ENCODE data around the gene SERHL2. TPM values are rescaled to one million over a fixed set of nuclear protein-coding genes. Genes with fewer than 3 reads are reported as not detected.
A peak's percentile ranks its signal among the peaks of the same experiment; 100 is the strongest.
"Not testable (repeated sequence)": the region's sequence is repeated elsewhere in the genome, so short reads cannot be mapped to it uniquely, and the experiment has no call there.

Gene SERHL2
- total RNA-seq, 2 donors from 2014 or later = 2.4 to 3.9 TPM

GRCh38 chr22:42528591-42529307 is 25.0 kb upstream of the SERHL2 start:
- Histone ChIP-seq H3K36me3 (no peaks in the 10 kb centered on the region), H3K27ac (no peak overlapping the region), H3K9me3 (no peaks in the 10 kb centered on the region), H3K27me3 (no peaks in the 10 kb centered on the region), H3K4me1 (no peaks in the 10 kb centered on the region), H3K4me3 (no peak overlapping the region)
- DNase-seq (ENCODE audit: low spot score) = no peak
- TF ChIP-seq, protein P1, sequence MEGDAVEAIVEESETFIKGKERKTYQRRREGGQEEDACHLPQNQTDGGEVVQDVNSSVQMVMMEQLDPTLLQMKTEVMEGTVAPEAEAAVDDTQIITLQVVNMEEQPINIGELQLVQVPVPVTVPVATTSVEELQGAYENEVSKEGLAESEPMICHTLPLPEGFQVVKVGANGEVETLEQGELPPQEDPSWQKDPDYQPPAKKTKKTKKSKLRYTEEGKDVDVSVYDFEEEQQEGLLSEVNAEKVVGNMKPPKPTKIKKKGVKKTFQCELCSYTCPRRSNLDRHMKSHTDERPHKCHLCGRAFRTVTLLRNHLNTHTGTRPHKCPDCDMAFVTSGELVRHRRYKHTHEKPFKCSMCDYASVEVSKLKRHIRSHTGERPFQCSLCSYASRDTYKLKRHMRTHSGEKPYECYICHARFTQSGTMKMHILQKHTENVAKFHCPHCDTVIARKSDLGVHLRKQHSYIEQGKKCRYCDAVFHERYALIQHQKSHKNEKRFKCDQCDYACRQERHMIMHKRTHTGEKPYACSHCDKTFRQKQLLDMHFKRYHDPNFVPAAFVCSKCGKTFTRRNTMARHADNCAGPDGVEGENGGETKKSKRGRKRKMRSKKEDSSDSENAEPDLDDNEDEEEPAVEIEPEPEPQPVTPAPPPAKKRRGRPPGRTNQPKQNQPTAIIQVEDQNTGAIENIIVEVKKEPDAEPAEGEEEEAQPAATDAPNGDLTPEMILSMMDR (IDR thresholded peaks at IDR 0.05) = no peak

DNA sequence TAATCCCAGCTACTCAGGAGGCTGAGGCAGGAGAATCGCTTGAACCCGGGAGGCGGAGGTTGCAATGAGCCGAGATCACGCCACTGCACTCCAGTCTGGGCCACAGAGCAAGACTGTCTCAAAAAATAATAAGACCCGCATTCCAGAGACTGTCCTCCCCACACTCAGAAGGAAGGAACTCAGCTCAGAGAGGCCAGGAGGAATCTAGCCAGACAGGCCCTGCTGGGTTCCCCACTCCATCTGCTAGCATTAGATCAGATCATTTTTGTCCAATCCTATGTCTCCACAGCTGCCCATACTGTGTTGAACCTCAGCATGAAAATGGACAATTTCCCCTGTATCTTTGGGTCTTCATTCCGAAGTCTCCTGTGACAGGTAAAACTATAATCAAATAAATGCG is 24.3 kb upstream of the SERHL2 start:
- not testable (repeated sequence) for DNase-seq (ENCODE audit: low spot score); H3K27me3 ChIP-seq; H3K9me3 ChIP-seq; H3K36me3 ChIP-seq; H3K27ac ChIP-seq; H3K4me3 ChIP-seq; H3K4me1 ChIP-seq

DNA sequence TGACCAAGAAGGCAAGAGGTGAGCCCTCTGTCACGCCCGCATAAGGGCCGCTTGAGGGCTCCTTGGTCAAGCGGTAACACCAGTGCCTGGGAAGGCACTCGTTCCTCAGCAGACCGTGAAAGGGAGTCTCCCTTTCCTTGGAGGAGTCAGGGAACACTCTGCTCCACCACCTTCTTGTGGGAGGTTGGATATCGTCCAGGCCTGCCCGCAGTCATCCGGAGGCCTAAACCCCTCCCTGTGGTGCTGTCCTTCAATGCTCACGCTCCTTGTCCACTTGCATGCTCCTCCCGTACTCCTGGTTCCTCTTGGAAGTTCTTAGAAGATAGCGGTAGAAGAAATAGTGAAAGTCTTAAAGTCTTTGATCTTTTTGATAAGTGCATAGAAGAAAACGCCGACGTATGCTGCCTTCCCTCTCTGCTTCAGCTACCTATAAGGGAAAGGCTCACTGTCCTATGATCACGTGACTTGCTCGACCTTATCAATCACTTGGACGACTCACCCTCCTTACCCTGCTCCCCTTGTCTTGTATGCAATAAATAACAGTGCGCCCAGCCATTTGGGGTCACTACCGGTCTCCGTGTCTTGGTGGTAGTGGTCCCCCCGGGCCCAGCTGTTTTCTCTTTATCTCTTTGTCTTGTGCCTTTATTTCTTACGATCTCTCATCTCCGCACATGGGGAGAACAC is 22.2 kb upstream of the SERHL2 start:
- not testable (repeated sequence) for H3K4me3 ChIP-seq; H3K27ac ChIP-seq; DNase-seq (ENCODE audit: low spot score); H3K27me3 ChIP-seq; H3K36me3 ChIP-seq; H3K9me3 ChIP-seq; H3K4me1 ChIP-seq

DNA sequence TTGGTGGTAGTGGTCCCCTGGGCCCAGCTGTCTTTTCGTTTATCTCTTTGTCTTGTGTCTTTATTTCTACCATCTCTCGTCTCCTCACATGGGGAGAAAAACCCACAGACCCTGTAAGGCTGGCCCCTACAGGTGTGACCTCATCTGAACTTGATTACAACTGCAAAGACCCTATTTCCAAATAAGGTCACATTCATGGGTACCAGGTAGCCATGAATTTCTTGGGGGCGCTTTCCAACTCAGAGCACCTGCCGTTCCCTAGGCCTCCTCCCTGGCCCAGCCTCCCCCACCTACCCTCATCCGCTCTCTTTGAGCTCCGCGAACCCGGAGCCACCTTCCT is 20.1 kb upstream of the SERHL2 start:
- no peaks in the 10 kb centered on the region for H3K36me3 ChIP-seq
- no peak overlapping the region for H3K27ac ChIP-seq
- H3K4me1 ChIP-seq = peaks cover 0 to 4% of the 10 kb centered on the region in 2 donors

DNA sequence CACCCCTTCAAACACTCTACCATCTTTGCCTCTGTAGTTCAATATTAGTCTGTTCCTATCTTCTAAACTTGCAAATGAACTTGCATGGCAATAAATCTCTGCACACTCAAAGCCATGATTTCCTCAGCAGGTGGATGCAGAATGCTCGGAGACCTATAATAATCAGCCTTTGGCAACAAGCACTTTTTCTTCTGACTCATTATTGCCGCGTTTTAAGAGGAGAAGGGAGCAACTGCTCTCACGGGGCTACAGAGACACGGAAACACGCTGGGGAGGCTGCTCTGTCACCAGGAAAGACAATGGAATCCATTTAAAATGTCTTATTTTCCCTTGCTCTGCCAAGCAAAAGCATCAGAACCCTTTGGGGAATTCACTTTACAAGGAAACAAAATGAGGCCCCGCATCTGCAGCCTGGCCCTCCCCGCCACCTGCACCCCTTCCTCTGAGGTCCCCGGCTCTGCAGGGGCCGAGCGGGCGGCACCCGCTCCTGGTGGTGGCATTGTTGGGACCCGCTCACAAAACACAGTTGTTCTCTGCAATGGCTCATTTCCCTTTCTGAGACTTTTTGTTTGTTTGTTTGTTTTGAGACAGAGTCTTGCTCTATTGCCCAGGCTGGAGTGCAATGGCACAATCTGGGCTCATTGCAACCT is 18.5 kb upstream of the SERHL2 start:
- DNase-seq (ENCODE audit: low spot score); H3K4me3 ChIP-seq; H3K4me1 ChIP-seq; H3K36me3 ChIP-seq; H3K9me3 ChIP-seq; H3K27me3 ChIP-seq; H3K27ac ChIP-seq: not testable (repeated sequence)

More for the DNA sequence above, 20.1 kb upstream of the SERHL2 start:
- Histone ChIP-seq H3K27me3 (no peaks in the 10 kb centered on the region), H3K9me3 (no peaks in the 10 kb centered on the region), H3K4me3 (no peak overlapping the region)
- TF ChIP-seq, protein P1 (IDR thresholded peaks at IDR 0.05) = no peak
- no peak for DNase-seq (ENCODE audit: low spot score)

- Histone ChIP-seq H3K36me3 (no peaks in the 10 kb centered on the region), H3K4me3 (no peak overlapping the region), H3K9me3 (no peaks in the 10 kb centered on the region), H3K27me3 (no peaks in the 10 kb centered on the region), H3K4me1 (peaks cover 0 to 4% of the 10 kb centered on the region in 2 donors), H3K27ac (no peak overlapping the region)
- TF ChIP-seq, protein P1 (IDR thresholded peaks at IDR 0.05) = no peak
- DNase-seq (ENCODE audit: low spot score) = no peak
Measured at GRCh38 chr22:42536166-42536565, 17.6 kb upstream of the SERHL2 start.

DNA sequence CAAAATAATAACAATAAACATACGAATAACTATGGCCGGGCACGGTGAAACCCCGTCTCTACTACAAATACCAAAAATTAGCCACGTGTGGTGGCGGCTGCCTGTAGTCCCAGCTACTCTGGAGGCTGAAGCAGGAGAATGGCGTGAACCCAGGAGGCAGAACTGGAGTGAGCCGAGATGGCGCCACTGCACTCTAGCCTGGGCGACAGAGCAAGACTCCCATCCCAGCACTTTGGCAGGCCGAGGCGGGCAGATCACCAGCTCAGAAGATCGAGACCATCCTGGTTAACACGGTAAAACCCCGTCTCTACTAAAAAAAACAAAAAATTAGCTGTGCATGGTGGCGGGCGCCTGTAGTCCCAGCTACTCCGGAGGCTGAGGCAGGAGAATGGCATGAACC is 17.1 kb upstream of the SERHL2 start:
- peak overlapping the region in 1 of 2 donors; percentile 37 for H3K27ac ChIP-seq
- H3K9me3 ChIP-seq; DNase-seq (ENCODE audit: low spot score); H3K27me3 ChIP-seq; H3K4me1 ChIP-seq; H3K36me3 ChIP-seq; H3K4me3 ChIP-seq: not testable (repeated sequence)

DNA sequence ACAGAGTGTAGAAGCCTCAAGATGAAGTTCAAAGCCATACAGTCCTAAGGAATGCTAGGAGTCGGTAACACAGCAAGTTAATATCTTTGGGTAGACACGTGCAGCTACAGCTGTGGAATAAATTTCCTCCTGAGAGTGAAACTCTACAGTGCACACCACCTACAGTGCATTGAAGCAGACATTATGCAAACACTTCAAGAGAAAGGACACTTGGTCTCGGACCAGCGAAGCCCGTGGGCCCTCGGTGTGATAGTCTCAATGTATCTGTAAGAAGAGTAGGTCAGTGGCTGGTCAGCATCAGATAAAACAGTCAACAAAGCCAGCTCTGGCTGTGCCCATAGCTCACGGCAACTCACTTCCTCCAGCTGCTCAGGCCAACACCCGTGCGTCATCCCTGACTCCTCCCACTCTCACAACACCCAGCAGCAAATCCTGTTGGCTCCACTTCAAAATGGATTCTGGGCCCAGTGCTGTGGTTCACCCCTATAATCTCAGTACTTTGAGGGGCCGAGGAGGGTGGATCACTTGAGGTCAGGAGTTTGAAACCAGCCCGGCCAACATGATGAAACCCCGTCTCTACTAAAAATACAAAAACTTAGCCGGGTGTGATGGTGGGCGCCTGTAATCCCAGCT is 16.4 kb upstream of the SERHL2 start:
- H3K27me3 ChIP-seq; H3K4me1 ChIP-seq; H3K36me3 ChIP-seq; H3K4me3 ChIP-seq; H3K9me3 ChIP-seq; DNase-seq (ENCODE audit: low spot score): not testable (repeated sequence)
- peak overlapping the region; percentile 53 for H3K27ac ChIP-seq

- H3K9me3 ChIP-seq; H3K4me3 ChIP-seq; H3K36me3 ChIP-seq; H3K4me1 ChIP-seq; DNase-seq (ENCODE audit: low spot score); H3K27me3 ChIP-seq: not testable (repeated sequence)
- peak overlapping the region; percentile 2 to 42 for H3K27ac ChIP-seq
Measured at GRCh38 chr22:42539236-42539771, 14.5 kb upstream of the SERHL2 start.
